A549 (cell line): ENCODE results near the gene EFS. TPM values are rescaled to one million over a fixed set of nuclear protein-coding genes. Genes with fewer than 3 reads are reported as not detected.

ENCODE experiments used
- ATAC-seq, 2 experiments: fragments of 200-7000 bp in 1 of 2; fragments of >200 bp in 1 of 2; cut with Nextera tagmentation in 1 of 2; cut with Tn5 transposase in 1 of 2; 3 replicates each; pipeline versions ENCODE4 v1.8.0 to v1.9.1; 2018 to 2020; ENCODE audit warnings: mild to moderate bottlenecking in 1 of 2, moderate library complexity in 1 of 2
- CTCF ChIA-PET: fragments of 300-600 bp; sonication (Branson Sonifier 250); formaldehyde crosslinking; extraction: SDS; loops from one replicate; lab custom pipeline; 2021; ENCODE audit warnings: antibody characterized with exemption, inconsistent platforms; lab: Yijun Ruan, JAX
- POLR2A ChIA-PET: fragments of 350-600 bp; formaldehyde crosslinking; extraction: SDS; loops from one replicate; lab custom pipeline; 2021; ENCODE audit warnings: antibody characterized with exemption, inconsistent platforms; lab: Yijun Ruan, JAX
- DNase-seq, 2 experiments: peaks; one replicate each; pipeline versions ENCODE4 v3.0.0 to v3.0.0-alpha.2; 2011 to 2016; ENCODE audit warnings: low read depth in 1 of 2, low spot score in 1 of 2
- FAIRE-seq: peaks from 2 replicates; lab custom pipeline; 2011; peaks lifted over from hg19 to GRCh38; lab: Jason Lieb, UNC
- H3K27ac ChIP-seq, 2 experiments: fragments of >200 bp; sonication (Bioruptor Twin); formaldehyde crosslinking; 3 replicates each; pipeline ENCODE4 v1.5.1; 2016 to 2017
- H3K4me1 ChIP-seq: fragments of >200 bp; sonication (Bioruptor Twin); formaldehyde crosslinking; 3 replicates; pipeline ENCODE4 v1.6.1; 2016
- H3K4me2 ChIP-seq: fragments of >200 bp; sonication (Bioruptor Twin); formaldehyde crosslinking; 3 replicates; pipeline ENCODE4 v1.6.1; 2016
- H3K4me3 ChIP-seq: fragments of >200 bp; sonication (Bioruptor Twin); formaldehyde crosslinking; 3 replicates; pipeline ENCODE4 v1.5.1; 2016
- H3K9me3 ChIP-seq: fragments of >200 bp; sonication (Bioruptor Twin); formaldehyde crosslinking; 3 replicates; pipeline ENCODE4 v1.6.1; 2016
- CBX8 ChIP-seq: fragments of 200-600 bp; sonication (generic); IDR thresholded peaks from 2 replicates; pipeline ENCODE4 v1.6.1; 2016
- E2F6 ChIP-seq: IDR thresholded peaks from 2 replicates; pipeline ENCODE4 v1.6.1; 2012; ENCODE audit warnings: low read depth, borderline replicate concordance
- ELK1 ChIP-seq: fragments of 150-350 bp; IDR thresholded peaks from 2 replicates; pipeline ENCODE4 v1.6.1; 2014; ENCODE audit warnings: low read depth, mild to moderate bottlenecking, low read length
- EP300 ChIP-seq, 2 experiments: fragments of >200 bp; sonication (Bioruptor Twin); formaldehyde crosslinking; IDR thresholded peaks; 2 replicates in 1 of 2; 3 replicates in 1 of 2; pipeline ENCODE4 v1.6.1; 2016 to 2017
- HES2 ChIP-seq: fragments of >200 bp; sonication (Bioruptor Twin); formaldehyde crosslinking; IDR thresholded peaks from 2 replicates; pipeline ENCODE4 v1.6.1; 2016
- HMGXB4 ChIP-seq: fragments of 250-450 bp; sonication (Bioruptor Pico); IDR thresholded peaks from 2 replicates; pipeline ENCODE4 v1.5.0; 2021; ENCODE audit warnings: mild to moderate bottlenecking, moderate library complexity, borderline replicate concordance
- JUN ChIP-seq, 2 experiments: fragments of >200 bp; sonication (Bioruptor Twin); formaldehyde crosslinking; IDR thresholded peaks; 2 replicates in 1 of 2; 3 replicates in 1 of 2; pipeline ENCODE4 v1.6.1; 2016 to 2017
- JUNB ChIP-seq: fragments of >200 bp; sonication (Bioruptor Twin); formaldehyde crosslinking; IDR thresholded peaks from 2 replicates; pipeline ENCODE4 v1.6.1; 2016
- MAFK ChIP-seq: fragments of 450-650 bp; IDR thresholded peaks from 2 replicates; pipeline ENCODE4 v1.6.1; 2014; ENCODE audit not compliant: partially characterized antibody
- MAZ ChIP-seq: fragments of 150-350 bp; IDR thresholded peaks from 2 replicates; pipeline ENCODE4 v1.6.1; 2014; ENCODE audit warnings: antibody characterized with exemption, low read depth, low read length, borderline replicate concordance
- MYC ChIP-seq: IDR thresholded peaks from 2 replicates; pipeline ENCODE4 v1.6.1; 2012; ENCODE audit warnings: mild to moderate bottlenecking, inconsistent platforms, low read length, improper control_type of control experiment, borderline replicate concordance
- NR3C1 ChIP-seq: fragments of >200 bp; sonication (Bioruptor Twin); formaldehyde crosslinking; IDR thresholded peaks from 3 replicates; pipeline ENCODE4 v1.6.1; 2017
- PBX3 ChIP-seq: IDR thresholded peaks from 2 replicates; pipeline ENCODE4 v1.6.1; 2012
- REST ChIP-seq: fragments of 200-600 bp; sonication (generic); IDR thresholded peaks from 2 replicates; pipeline ENCODE4 v1.6.1; 2016; ENCODE audit warnings: antibody characterized with exemption, mild to moderate bottlenecking, moderate library complexity
- RFX5 ChIP-seq: fragments of 450-650 bp; IDR thresholded peaks from 2 replicates; pipeline ENCODE4 v1.7.1; 2014; ENCODE audit warnings: antibody characterized with exemption, mild to moderate bottlenecking, moderate library complexity
- RNF2 ChIP-seq: fragments of 200-600 bp; sonication (generic); IDR thresholded peaks from 2 replicates; pipeline ENCODE4 v1.6.1; 2016; ENCODE audit warnings: low read depth, mild to moderate bottlenecking, antibody characterized with exemption, moderate library complexity, borderline replicate concordance
- TFCP2L1 ChIP-seq: fragments of 250-450 bp; sonication (Bioruptor Pico); IDR thresholded peaks from 2 replicates; pipeline ENCODE4 v1.5.0; 2021; ENCODE audit warnings: mild to moderate bottlenecking
- ZNF302 ChIP-seq: fragments of 250-450 bp; sonication (Bioruptor Pico); IDR thresholded peaks from 2 replicates; pipeline ENCODE4 v1.9.0; 2021; ENCODE audit warnings: inconsistent platforms, mild to moderate bottlenecking, moderate library complexity
- ZSCAN20 ChIP-seq: fragments of 250-450 bp; sonication (Bioruptor Pico); IDR thresholded peaks from 2 replicates; pipeline ENCODE4 v1.8.0; 2022; ENCODE audit warnings: mild to moderate bottlenecking, moderate library complexity
- WGBS: methylation state at CpG from one replicate; pipeline ENCODE4 v1.1.6; 2017; ENCODE audit errors: missing lambda C conversion rate; 5-methylcytosine and 5-hydroxymethylcytosine counted together
- polyA plus RNA-seq, 4 experiments: library from polyadenylated mRNA; depleted of rRNA in 3 of 4; stranded (reverse); fragments of >200 nt; fragmentation: RNase III in 1 of 4; extraction: RNeasy Plus Mini Kit Qiagen cat#74134 plus additional on column Dnase treatment in 1 of 4; gene quantifications; 2 replicates in 3 of 4; 3 replicates in 1 of 4; pipeline ENCODE4 v1.2.3, GENCODE V29; 2011 to 2017

EFS gene
- polyA plus RNA-seq, 2 of the 4 experiments (the other 2 are of a cell fraction): not detected

- POLR2A ChIA-PET: no interaction called here
- DNase-seq (no peak), ATAC-seq (no peak), FAIRE-seq (no peak)
- Histone ChIP-seq H3K4me1 (0 out of 3 replicates have a peak, but pooled peaks cover 3% of the 10 kb centered on the region), H3K4me3 (no peak overlapping the region), H3K4me2 (no peak overlapping the region), H3K27ac (no peak overlapping the region), H3K9me3 (no peaks in the 10 kb centered on the region)
- 58% methylated on average over 6 of the region's 6 CpGs for WGBS
- CTCF ChIA-PET: interaction anchor here (9.6 kb wide), 1 partner anchor 21 kb away, joined by 80 read pairs; the partner anchor contains the start of gene CMTM5
- TF ChIP-seq JUN (IDR thresholded peaks at IDR 0.05) (no peak), MAFK (no peak), ZNF302 (no peak), REST (no peak), PBX3 (no peak), NR3C1 (no peak), MYC (no peak), HES2 (no peak), EP300 (IDR thresholded peaks at IDR 0.05) (no peak), CBX8 (no peak), RFX5 (no peak), JUNB (no peak), ELK1 (no peak), MAZ (no peak), HMGXB4 (no peak), TFCP2L1 (CRISPR knock-in tag) (no peak), E2F6 (no peak), RNF2 (no peak), ZSCAN20 (CRISPR knock-in tag) (no peak)
These were observed 9.0 kb downstream of the EFS start for GRCh38 chr14:23355871-23356435.
